Measurements from ENCODE around the gene LAMC2.
A peak's percentile ranks its signal among the peaks of the same experiment; 100 is the strongest.

The LAMC2 gene

GRCh38 chr1:183214021-183214970 is 28.2 kb downstream of the LAMC2 start:
- peak; percentile 90 for DNase-seq (ENCODE audit: low spot score)

GRCh38 chr1:183215076-183215720 is 29.1 kb downstream of the LAMC2 start:
- peak; percentile 35 for DNase-seq (ENCODE audit: low spot score)

GRCh38 chr1:183215936-183216335 is 29.9 kb downstream of the LAMC2 start:
- DNase-seq (ENCODE audit: low spot score), result peak; percentile 83

- peak; percentile 39 for DNase-seq (ENCODE audit: low spot score)
Measured at GRCh38 chr1:183218027-183218618, 32.1 kb downstream of the LAMC2 start.

GRCh38 chr1:183218971-183219615 is 33.0 kb downstream of the LAMC2 start:
- peak; percentile 34 for DNase-seq (ENCODE audit: low spot score)

- no peak for DNase-seq (ENCODE audit: low spot score)
Measured at GRCh38 chr1:183219616-183220009, 33.5 kb downstream of the LAMC2 start.

- no peak for DNase-seq (ENCODE audit: low spot score)
Measured at GRCh38 chr1:183222909-183223308, 36.8 kb downstream of the LAMC2 start.

- no peak for DNase-seq (ENCODE audit: low spot score)
Measured at GRCh38 chr1:183223467-183223866, 37.4 kb downstream of the LAMC2 start.

- no peak for DNase-seq (ENCODE audit: low spot score)
Measured at GRCh38 chr1:183226361-183226760, 40.3 kb downstream of the LAMC2 start.

- no peak for DNase-seq (ENCODE audit: low spot score)
Measured at GRCh38 chr1:183226963-183227362, 40.9 kb downstream of the LAMC2 start.

- peak; percentile 59 for DNase-seq (ENCODE audit: low spot score)
Measured at GRCh38 chr1:183227422-183228346, 41.6 kb downstream of the LAMC2 start.

- DNase-seq (ENCODE audit: low spot score), result peak; percentile 14
Measured at GRCh38 chr1:183228347-183229220, 42.5 kb downstream of the LAMC2 start.

- no peak for DNase-seq (ENCODE audit: low spot score)
Measured at GRCh38 chr1:183230413-183230812, 44.3 kb downstream of the LAMC2 start.

- DNase-seq (ENCODE audit: low spot score), result no peak
Measured at GRCh38 chr1:183231545-183231944, 45.5 kb downstream of the LAMC2 start.

GRCh38 chr1:183233113-183233512 is 47.0 kb downstream of the LAMC2 start:
- no peak for DNase-seq (ENCODE audit: low spot score)

GRCh38 chr1:183234660-183235476 is 48.8 kb downstream of the LAMC2 start:
- peak; percentile 86 for DNase-seq (ENCODE audit: low spot score)

GRCh38 chr1:183235503-183235902 is 49.4 kb downstream of the LAMC2 start:
- peak; percentile 64 for DNase-seq (ENCODE audit: low spot score)

GRCh38 chr1:183236158-183236725 is 50.2 kb downstream of the LAMC2 start:
- DNase-seq (ENCODE audit: low spot score), result no peak

- DNase-seq (ENCODE audit: low spot score), result no peak
Measured at GRCh38 chr1:183237046-183237445, 51.0 kb downstream of the LAMC2 start.

Measured in cerebellar cortex (tissue), 1 donor.